Activated CD4-positive, alpha-beta T cell treated with anti-CD3 and anti-CD28 coated beads, Interleukin-2, amount 50 U/mL, for 4 hours (primary cell): Measurements from ENCODE around the gene HPS5.
"Not testable (repeated sequence)": the region's sequence is repeated elsewhere in the genome, so short reads cannot be mapped to it uniquely, and the experiment has no call there.

Experiments
- DNase-seq, 2 experiments: peaks; one replicate each; pipeline ENCODE4 v3.0.0-alpha.2; 2020

The HPS5 gene

GRCh38 chr11:18270102-18270501 lies 51.8 kb downstream of the HPS5 start:
- no peak for DNase-seq

- DNase-seq, result not testable (repeated sequence)
Measured at GRCh38 chr11:18269252-18269651, 52.7 kb downstream of the HPS5 start.

- DNase-seq, result not testable (repeated sequence)
Measured at GRCh38 chr11:18267335-18268133, 54.4 kb downstream of the HPS5 start.

GRCh38 chr11:18265949-18266348 lies 56.0 kb downstream of the HPS5 start, which contains the start of gene SAA1:
Gene SAA1 (plus strand): TSS chr11:18266264. CDS start chr11:18266888, 624 bp downstream.
- no peak for DNase-seq

GRCh38 chr11:18264677-18265555 lies 57.0 kb downstream of the HPS5 start:
- DNase-seq, result no peak

GRCh38 chr11:18264035-18264434 lies 57.9 kb downstream of the HPS5 start:
- no peak for DNase-seq

GRCh38 chr11:18262681-18263350 lies 59.1 kb downstream of the HPS5 start:
- not testable (repeated sequence) for DNase-seq

GRCh38 chr11:18261721-18262120 lies 60.2 kb downstream of the HPS5 start:
- no peak for DNase-seq

- no peak for DNase-seq
Measured at GRCh38 chr11:18259259-18259658, 62.7 kb downstream of the HPS5 start.

- no peak for DNase-seq
Measured at GRCh38 chr11:18254781-18255361, 67.1 kb downstream of the HPS5 start.

GRCh38 chr11:18253778-18254338 lies 68.1 kb downstream of the HPS5 start:
- no peak for DNase-seq

GRCh38 chr11:18253233-18253632 lies 68.7 kb downstream of the HPS5 start:
- no peak for DNase-seq

GRCh38 chr11:18248561-18248960 lies 73.4 kb downstream of the HPS5 start, which contains the start of gene SAA2:
Gene SAA2 (minus strand): TSS chr11:18248668. CDS start chr11:18248011, 657 bp downstream.
- no peak for DNase-seq

- DNase-seq, result not testable (repeated sequence)
Measured at GRCh38 chr11:18247191-18247581, 74.8 kb downstream of the HPS5 start.

GRCh38 chr11:18246379-18247190 lies 75.4 kb downstream of the HPS5 start:
- not testable (repeated sequence) for DNase-seq

- no peak for DNase-seq
Measured at GRCh38 chr11:18245396-18245795, 76.5 kb downstream of the HPS5 start.

GRCh38 chr11:18243783-18244362 lies 78.1 kb downstream of the HPS5 start:
- DNase-seq, result peak; percentile 40 to 47

- DNase-seq, result no peak
Measured at GRCh38 chr11:18239655-18240054, 82.3 kb downstream of the HPS5 start.

GRCh38 chr11:18236664-18237356 lies 85.1 kb downstream of the HPS5 start, which contains the start of gene SAA4:
Gene SAA4 (minus strand): TSS chr11:18236802. CDS start chr11:18235926, 876 bp downstream.
- no peak for DNase-seq
